Muscle layer of colon (tissue), 2 donors: ENCODE measurements around the gene PCDHGA9.

Source experiments
- H3K27ac ChIP-seq: one replicate; pipeline ENCODE4 v1.7.0; 2013; ENCODE audit warnings: low read depth, mild to moderate bottlenecking, low read length, moderate library complexity
- H3K27me3 ChIP-seq, 2 donors: one replicate each; pipeline ENCODE4 v1.7.0; 2013; ENCODE audit warnings: low read length in 2 of 2, mild to moderate bottlenecking in 2 of 2; ENCODE audit not compliant: insufficient read depth in 2 of 2, control insufficient read depth in 1 of 2
- H3K36me3 ChIP-seq: one replicate; pipeline ENCODE4 v1.7.0; 2013; ENCODE audit warnings: mild to moderate bottlenecking, low read length; ENCODE audit not compliant: insufficient read depth
- H3K4me1 ChIP-seq: one replicate; pipeline ENCODE4 v1.7.0; 2013; ENCODE audit warnings: mild to moderate bottlenecking, low read length; ENCODE audit not compliant: insufficient read depth
- H3K4me3 ChIP-seq, 2 donors: one replicate each; pipeline ENCODE4 v1.7.0; 2013; ENCODE audit warnings: low read length in 2 of 2, low read depth in 1 of 2, mild to moderate bottlenecking in 1 of 2, moderate library complexity in 1 of 2
- H3K9ac ChIP-seq: one replicate; pipeline ENCODE4 v1.7.0; 2013; ENCODE audit warnings: low read length
- H3K9me3 ChIP-seq: one replicate; pipeline ENCODE4 v1.7.0; 2013; ENCODE audit warnings: mild to moderate bottlenecking, low read length
- donor health status: abdominal sarcoma.
- donor health status: Adenocarcinoma of cecum.

PCDHGA9 gene

DNA sequence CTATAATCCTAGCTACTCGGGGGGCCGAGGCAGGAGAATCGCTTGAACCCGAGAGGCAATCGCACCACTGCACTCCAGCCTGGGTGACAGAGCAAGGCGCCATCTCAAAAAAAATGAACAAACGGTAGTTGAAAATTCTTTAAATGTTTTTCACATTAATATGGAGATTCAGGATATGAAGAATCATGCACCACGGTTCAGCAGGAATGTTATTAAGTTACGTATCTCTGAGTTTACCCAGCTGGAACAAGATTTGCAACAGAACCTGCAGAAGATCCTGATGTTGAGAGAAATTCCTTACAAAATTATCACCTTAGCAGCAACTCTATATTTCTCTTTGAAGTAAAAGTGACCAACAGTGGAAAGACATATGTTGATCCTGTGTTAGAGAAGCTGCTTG, 37.8 kb downstream of the PCDHGA9 start:
- H3K27ac ChIP-seq: no peak overlapping the region
- no peak overlapping the region for H3K4me3 ChIP-seq
- H3K36me3 ChIP-seq: no peaks in the 10 kb centered on the region
- no peaks in the 10 kb centered on the region for H3K4me1 ChIP-seq
- peaks cover 22% of the 10 kb centered on the region for H3K9me3 ChIP-seq
- no peaks in the 10 kb centered on the region for H3K27me3 ChIP-seq
- no peak overlapping the region for H3K9ac ChIP-seq

DNA sequence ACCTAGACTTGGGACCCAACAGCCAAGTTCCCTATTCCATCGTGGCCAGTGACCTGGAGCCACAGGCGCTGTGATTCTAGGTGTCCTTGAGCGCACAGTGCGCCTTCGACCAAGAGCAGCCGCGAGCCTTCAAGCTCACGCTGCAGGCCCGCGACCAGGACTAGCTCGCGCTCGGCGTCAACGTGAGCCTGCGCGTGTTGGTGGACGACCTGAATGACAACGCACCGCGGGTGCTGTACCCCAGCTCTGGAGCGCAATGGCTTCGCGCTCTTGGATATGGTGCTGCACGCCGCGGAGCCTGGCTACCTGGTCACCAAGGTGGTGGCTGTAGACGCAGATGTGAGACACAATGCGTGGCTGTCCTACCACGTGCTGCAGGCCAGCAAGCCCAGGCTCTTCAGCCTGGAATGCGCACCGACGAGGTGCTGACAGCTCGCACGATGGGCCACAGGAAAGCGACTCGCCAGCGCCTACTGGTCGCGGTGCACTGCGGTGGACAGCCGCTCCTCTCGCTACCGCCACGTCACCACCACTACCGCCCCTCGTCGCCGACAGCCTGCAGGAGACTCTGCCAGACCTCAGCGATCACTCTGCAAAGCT, 39.1 kb downstream of the PCDHGA9 start:
- Histone ChIP-seq H3K9me3 (peaks cover 18% of the 10 kb centered on the region), H3K36me3 (no peaks in the 10 kb centered on the region), H3K4me1 (no peaks in the 10 kb centered on the region), H3K9ac (no peak overlapping the region), H3K27me3 (no peaks in the 10 kb centered on the region), H3K27ac (no peak overlapping the region), H3K4me3 (no peak overlapping the region)
